GM10266 (cell line): ENCODE results near the gene ZSWIM3.

Source experiments
- DNase-seq: peaks from one replicate; pipeline ENCODE4 v3.0.0; 2012; ENCODE audit errors: extremely low spot score
- CTCF ChIP-seq: IDR thresholded peaks from 2 replicates; pipeline ENCODE4 v1.5.1; 2012; ENCODE audit warnings: mild to moderate bottlenecking, low read depth; ENCODE audit not compliant: control insufficient read depth, insufficient read depth; ENCODE audit errors: missing control alignments

The ZSWIM3 gene

GRCh38 chr20:45861221-45862075 lies 4.0 kb downstream of the ZSWIM3 start:
- TF ChIP-seq CTCF = no peak
- DNase-seq = no peak

DNA sequence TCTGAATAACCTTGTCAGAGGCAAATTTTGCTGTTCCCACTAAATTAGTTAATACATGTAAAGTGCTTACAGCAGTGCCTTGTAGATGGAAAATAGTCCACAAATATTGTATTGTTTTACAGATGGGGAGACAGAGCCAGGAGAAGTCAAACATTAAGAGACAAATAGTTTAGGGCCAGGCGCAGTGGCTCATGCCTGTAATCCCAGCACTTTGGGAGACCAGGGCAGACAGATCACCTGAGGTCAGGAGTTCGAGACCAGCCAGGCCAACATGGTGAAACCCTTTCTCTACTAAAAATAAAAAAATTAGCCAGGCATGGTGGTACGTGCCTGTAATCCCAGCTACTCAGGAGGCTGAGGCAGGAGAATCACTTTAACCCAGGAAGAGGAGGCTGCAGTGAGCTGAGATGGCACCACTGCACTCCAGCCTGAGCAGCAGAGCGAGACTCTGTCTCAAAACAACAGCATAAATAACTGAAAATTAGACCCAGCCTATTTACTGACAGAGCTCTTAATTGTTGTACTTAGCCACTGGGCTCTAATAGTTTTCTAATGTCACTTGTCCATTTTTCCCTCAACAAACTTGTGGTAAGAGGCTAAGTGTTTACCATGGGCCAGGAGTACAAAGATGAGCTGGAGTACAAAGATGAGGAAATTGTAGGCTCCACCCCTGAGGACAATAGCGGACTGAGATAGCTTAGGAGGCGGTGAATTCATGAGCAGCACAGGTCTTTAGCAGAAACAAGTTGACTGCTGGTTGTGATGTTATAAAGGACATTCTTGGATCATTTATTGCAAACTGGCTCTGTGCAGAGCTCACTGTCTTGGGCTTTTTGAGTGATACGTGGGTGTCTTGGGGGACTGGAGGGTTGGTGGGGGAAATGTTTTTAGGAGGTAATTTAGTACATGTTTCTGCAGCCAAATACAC lies 6.4 kb downstream of the ZSWIM3 start:
- no peak for DNase-seq
- TF ChIP-seq CTCF = no peak

GRCh38 chr20:45866454-45866853 lies 9.0 kb downstream of the ZSWIM3 start:
- DNase-seq = no peak
- TF ChIP-seq CTCF = no peak

GRCh38 chr20:45867136-45867818 lies 9.9 kb downstream of the ZSWIM3 start:
- no peak for TF ChIP-seq CTCF
- no peak for DNase-seq

DNA sequence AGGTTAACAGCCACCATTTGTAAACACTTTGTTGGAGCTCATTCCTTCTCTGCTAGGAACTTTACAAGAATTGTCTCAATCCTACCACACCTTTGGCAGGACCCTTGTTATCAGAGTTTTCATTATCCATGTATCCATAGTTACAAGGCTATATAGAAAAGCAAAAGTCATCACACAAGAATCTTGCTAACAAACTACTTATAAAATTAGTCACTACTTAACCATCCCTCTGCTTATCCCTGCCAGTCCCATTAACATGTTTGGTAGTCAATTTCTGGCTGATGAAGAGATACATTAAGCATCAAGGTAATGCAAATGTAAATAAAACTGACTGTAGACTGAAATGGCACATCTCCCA lies 10.4 kb downstream of the ZSWIM3 start:
- DNase-seq = no peak
- TF ChIP-seq CTCF = no peak

- no peak for TF ChIP-seq CTCF
These were observed 15.2 kb downstream of the ZSWIM3 start for GRCh38 chr20:45872626-45873025.

More at GRCh38 chr20:45872626-45873025, 15.2 kb downstream of the ZSWIM3 start:
- no peak for DNase-seq
